Activated CD4-positive, alpha-beta T cell treated with anti-CD3 and anti-CD28 coated beads, Interleukin-2, amount 10 ng/mL, durations not matched to agents 7 days and 5 days (primary cell): ENCODE data around the gene SFN. TPM values are rescaled to one million over a fixed set of nuclear protein-coding genes. Genes with fewer than 3 reads are reported as not detected.
"Not testable (repeated sequence)": the region's sequence is repeated elsewhere in the genome, so short reads cannot be mapped to it uniquely, and the experiment has no call there.

Source experiments
- CTCF ChIA-PET: fragments of 350-600 bp; sonication (Branson Sonifier 250); formaldehyde crosslinking; loops from one replicate; lab custom pipeline; 2021; ENCODE audit warnings: antibody characterized with exemption; lab: Charles Lee
- POLR2A ChIA-PET: fragments of 350-600 bp; sonication (Branson Sonifier 250); formaldehyde crosslinking; loops from one replicate; lab custom pipeline; 2021; ENCODE audit warnings: antibody characterized with exemption; lab: Charles Lee
- DNase-seq: peaks from one replicate; pipeline ENCODE4 v3.0.0-alpha.2; 2020
- H3K27ac Mint-ChIP-seq: one replicate; pipeline ENCODE4 v1.8.0; 2021; ENCODE audit warnings: mild to moderate bottlenecking, moderate library complexity, mixed read lengths
- H3K27me3 Mint-ChIP-seq: one replicate; pipeline ENCODE4 v1.8.0; 2021; ENCODE audit warnings: mixed read lengths
- H3K36me3 Mint-ChIP-seq: one replicate; pipeline ENCODE4 v1.8.0; 2021; ENCODE audit warnings: low read depth, mixed read lengths
- H3K4me1 Mint-ChIP-seq: one replicate; pipeline ENCODE4 v1.8.0; 2021; ENCODE audit warnings: mixed read lengths
- H3K4me3 Mint-ChIP-seq: one replicate; pipeline ENCODE4 v1.8.0; 2021; ENCODE audit warnings: mild to moderate bottlenecking, moderate library complexity, mixed read lengths
- H3K9me3 Mint-ChIP-seq: one replicate; pipeline ENCODE4 v1.8.0; 2021; ENCODE audit warnings: mixed read lengths
- total RNA-seq, 2 experiments: library from RNA; stranded (reverse); gene quantifications; one replicate each; pipeline ENCODE4 v1.2.3, GENCODE V29; 2021

The SFN gene
- total RNA-seq, 2 experiments from 2014 or later = 2.4 to 3.0 TPM

- POLR2A ChIA-PET, DNase-seq, H3K4me3 Mint-ChIP-seq, H3K27me3 Mint-ChIP-seq, H3K4me1 Mint-ChIP-seq, H3K9me3 Mint-ChIP-seq: not testable (repeated sequence)
- Mint-ChIP-seq H3K36me3 (peaks cover 47% of the 10 kb centered on the region), H3K27ac (peak overlapping the region; percentile 42)
- CTCF ChIA-PET = interaction anchor here (0.9 to 1.6 kb wide), 2 partner anchors 14 to 16 kb away, joined by 3 read pairs; no protein-coding TSS in a partner anchor
Observed at GRCh38 chr1:26847826-26848225, 15.1 kb upstream of the SFN start.

GRCh38 chr1:26848499-26848898 lies 14.4 kb upstream of the SFN start:
- peaks cover 52% of the 10 kb centered on the region for H3K36me3 Mint-ChIP-seq
- H3K9me3 Mint-ChIP-seq = no peaks in the 10 kb centered on the region
- H3K27me3 Mint-ChIP-seq = no peaks in the 10 kb centered on the region
- no peak for DNase-seq
- POLR2A ChIA-PET = interaction anchor here (0.9 kb wide), 1 partner anchor 10 kb away, joined by 3 read pairs; no protein-coding TSS in a partner anchor
- H3K4me3 Mint-ChIP-seq = no peak overlapping the region
- H3K4me1 Mint-ChIP-seq = no peaks in the 10 kb centered on the region
- no peak overlapping the region for H3K27ac Mint-ChIP-seq
- CTCF ChIA-PET = interaction anchor here (0.8 to 1.6 kb wide), 2 partner anchors 15 to 39 kb away, joined by 3 to 4 read pairs; no protein-coding TSS in a partner anchor

- Mint-ChIP-seq H3K36me3 (peaks cover 52% of the 10 kb centered on the region), H3K4me1 (no peaks in the 10 kb centered on the region), H3K4me3 (no peak overlapping the region), H3K27me3 (no peaks in the 10 kb centered on the region), H3K9me3 (no peaks in the 10 kb centered on the region), H3K27ac (no peak overlapping the region)
- no peak for DNase-seq
- CTCF ChIA-PET = interaction anchor here (0.6 to 1.6 kb wide), 4 partner anchors 10 to 54 kb away, joined by 3 to 4 read pairs (median 4); no protein-coding TSS in a partner anchor
- POLR2A ChIA-PET = interaction anchor here (0.9 kb wide), 1 partner anchor 9 kb away, joined by 3 read pairs; no protein-coding TSS in a partner anchor
Observed at GRCh38 chr1:26848941-26849774, 13.8 kb upstream of the SFN start.

- Mint-ChIP-seq H3K4me3 (no peak overlapping the region), H3K9me3 (no peaks in the 10 kb centered on the region), H3K36me3 (peaks cover 54% of the 10 kb centered on the region), H3K4me1 (no peaks in the 10 kb centered on the region), H3K27me3 (no peaks in the 10 kb centered on the region), H3K27ac (no peak overlapping the region)
- no peak for DNase-seq
- ChIA-PET POLR2A (no interaction called here), CTCF (interaction anchor here (1.2 to 1.4 kb wide), 4 partner anchors 10 to 381 kb away, joined by 3 read pairs; no protein-coding TSS in a partner anchor)
Observed at GRCh38 chr1:26851106-26851684, 11.8 kb upstream of the SFN start.

GRCh38 chr1:26852701-26853100 lies 10.2 kb upstream of the SFN start:
- Mint-ChIP-seq H3K27ac (peak overlapping the region; percentile 39), H3K27me3 (no peaks in the 10 kb centered on the region), H3K36me3 (peaks cover 48% of the 10 kb centered on the region), H3K4me1 (no peaks in the 10 kb centered on the region), H3K4me3 (no peak overlapping the region), H3K9me3 (no peaks in the 10 kb centered on the region)
- ChIA-PET CTCF (no interaction called here), POLR2A (no interaction called here)
- no peak for DNase-seq

- CTCF ChIA-PET = no interaction called here
- DNase-seq = peak; percentile 84
- POLR2A ChIA-PET = no interaction called here
- H3K9me3 Mint-ChIP-seq = no peaks in the 10 kb centered on the region
- H3K27ac Mint-ChIP-seq = no peak overlapping the region
- peaks cover 45% of the 10 kb centered on the region for H3K36me3 Mint-ChIP-seq
- no peaks in the 10 kb centered on the region for H3K27me3 Mint-ChIP-seq
- no peaks in the 10 kb centered on the region for H3K4me1 Mint-ChIP-seq
- no peak overlapping the region for H3K4me3 Mint-ChIP-seq
Observed at GRCh38 chr1:26853156-26853555, 9.8 kb upstream of the SFN start.

- Mint-ChIP-seq H3K4me3 (no peak overlapping the region), H3K9me3 (no peaks in the 10 kb centered on the region), H3K27me3 (no peaks in the 10 kb centered on the region), H3K27ac (no peak overlapping the region), H3K36me3 (peaks cover 42% of the 10 kb centered on the region), H3K4me1 (no peaks in the 10 kb centered on the region)
- ChIA-PET CTCF (no interaction called here), POLR2A (no interaction called here)
- DNase-seq = no peak
Observed at GRCh38 chr1:26853600-26853999, 9.3 kb upstream of the SFN start.

GRCh38 chr1:26854906-26855305 lies 8.0 kb upstream of the SFN start:
- Mint-ChIP-seq H3K27ac (no peak overlapping the region), H3K4me3 (no peak overlapping the region), H3K36me3 (peaks cover 35% of the 10 kb centered on the region), H3K9me3 (no peaks in the 10 kb centered on the region), H3K27me3 (no peaks in the 10 kb centered on the region), H3K4me1 (no peaks in the 10 kb centered on the region)
- ChIA-PET POLR2A (no interaction called here), CTCF (interaction anchor here (1.1 to 1.8 kb wide), 5 partner anchors 16 to 29 kb away, joined by 3 to 6 read pairs (median 4); partner anchors contain the start of gene ZDHHC18)
- no peak for DNase-seq

- Mint-ChIP-seq H3K4me3 (no peak overlapping the region), H3K9me3 (no peaks in the 10 kb centered on the region), H3K36me3 (peaks cover 29% of the 10 kb centered on the region), H3K27ac (no peak overlapping the region), H3K4me1 (no peaks in the 10 kb centered on the region), H3K27me3 (no peaks in the 10 kb centered on the region)
- DNase-seq = no peak
- CTCF ChIA-PET = interaction anchor here (0.6 to 1.8 kb wide), 8 partner anchors 9 to 32 kb away, joined by 3 to 6 read pairs (median 4); partner anchors contain the start of gene ZDHHC18
- POLR2A ChIA-PET = interaction anchor here (1.6 kb wide), 1 partner anchor 9 kb away, joined by 5 read pairs; no protein-coding TSS in a partner anchor
Observed at GRCh38 chr1:26855636-26856035, 7.3 kb upstream of the SFN start.

GRCh38 chr1:26856181-26856580 lies 6.8 kb upstream of the SFN start:
- Mint-ChIP-seq H3K27ac (no peak overlapping the region), H3K36me3 (peaks cover 29% of the 10 kb centered on the region), H3K4me1 (no peaks in the 10 kb centered on the region), H3K4me3 (no peak overlapping the region), H3K9me3 (no peaks in the 10 kb centered on the region), H3K27me3 (no peaks in the 10 kb centered on the region)
- CTCF ChIA-PET = interaction anchor here (0.6 to 1.8 kb wide), 6 partner anchors 9 to 44 kb away, joined by 3 to 4 read pairs (median 4); partner anchors contain the start of genes GPATCH3 and ZDHHC18
- POLR2A ChIA-PET = interaction anchor here (1.6 kb wide), 1 partner anchor 9 kb away, joined by 5 read pairs; no protein-coding TSS in a partner anchor
- no peak for DNase-seq

GRCh38 chr1:26856604-26857469 lies 6.1 kb upstream of the SFN start:
- Mint-ChIP-seq H3K36me3 (peaks cover 23% of the 10 kb centered on the region), H3K4me3 (no peak overlapping the region)
- POLR2A ChIA-PET = interaction anchor here (1.6 kb wide), 1 partner anchor 8 kb away, joined by 5 read pairs; no protein-coding TSS in a partner anchor

More at GRCh38 chr1:26856604-26857469, 6.1 kb upstream of the SFN start:
- H3K27me3 Mint-ChIP-seq = no peaks in the 10 kb centered on the region
- H3K9me3 Mint-ChIP-seq = no peaks in the 10 kb centered on the region
- CTCF ChIA-PET = interaction anchor here (1.2 to 1.7 kb wide), 6 partner anchors 8 to 43 kb away, joined by 3 to 7 read pairs (median 4); partner anchors contain the start of gene GPATCH3
- H3K27ac Mint-ChIP-seq = no peak overlapping the region
- peaks cover 3% of the 10 kb centered on the region for H3K4me1 Mint-ChIP-seq
- DNase-seq = no peak
